Lower leg skin (tissue), 3 donors: ENCODE results near the gene RABEPK.

Experiments used
- CTCF ChIP-seq, 3 donors: fragments of 450-650 bp; IDR thresholded peaks; one replicate each; pipeline ENCODE4 v1.5.1; 2016; ENCODE audit warnings: antibody characterized with exemption in 3 of 3, mild to moderate bottlenecking in 3 of 3, moderate library complexity in 2 of 3
- POLR2A ChIP-seq, 2 donors: fragments of 450-650 bp; IDR thresholded peaks; one replicate each; pipeline ENCODE4 v1.6.1; 2016 to 2017; ENCODE audit warnings: antibody characterized with exemption in 2 of 2, mild to moderate bottlenecking in 1 of 2, moderate library complexity in 1 of 2

- TF ChIP-seq CTCF (IDR thresholded peaks at IDR 0.05): no peak
- TF ChIP-seq POLR2A (IDR thresholded peaks at IDR 0.05): no peak
Observed at GRCh38 chr9:125235804-125236519, 35.6 kb downstream of the RABEPK start.
